Transverse colon (tissue), 4 donors: ENCODE data around the gene DMGDH. TPM values are rescaled to one million over a fixed set of nuclear protein-coding genes. Genes with fewer than 3 reads are reported as not detected.
A peak's percentile ranks its signal among the peaks of the same experiment; 100 is the strongest.

ENCODE experiments used
- DNase-seq: peaks from one replicate; pipeline ENCODE4 v3.0.0-alpha.2; 2019
- H3K27ac ChIP-seq, 4 donors: fragments of 200-600 bp; sonication (generic); 2 replicates each; pipeline ENCODE4 v1.5.1; 2016 to 2018; ENCODE audit warnings: inconsistent platforms in 4 of 4
- H3K27me3 ChIP-seq: fragments of 200-600 bp; sonication (generic); 2 replicates; pipeline ENCODE4 v1.5.1; 2017; ENCODE audit warnings: inconsistent platforms
- H3K36me3 ChIP-seq, 4 donors: fragments of 200-600 bp; sonication (generic); 2 replicates each; pipeline ENCODE4 v1.5.1; 2017 to 2019; ENCODE audit warnings: inconsistent platforms in 4 of 4
- H3K4me1 ChIP-seq, 4 donors: fragments of 200-600 bp; sonication (generic); 2 replicates each; pipeline ENCODE4 v1.5.1; 2017 to 2020; ENCODE audit warnings: inconsistent platforms in 4 of 4
- H3K4me3 ChIP-seq, 4 donors: fragments of 200-600 bp; sonication (generic); 1 replicate in 1 of 4; 2 replicates in 3 of 4; pipeline versions ENCODE4 v1.5.1 to v1.6.1; 2017 to 2019; ENCODE audit warnings: inconsistent platforms in 4 of 4
- H3K9me3 ChIP-seq, 2 donors: fragments of 200-600 bp; sonication (generic); 2 replicates each; pipeline ENCODE4 v1.5.1; 2017 to 2019; ENCODE audit warnings: inconsistent platforms in 2 of 2
- CTCF ChIP-seq, 5 experiments: fragments of 200-600 bp in 3 of 5; fragments of 450-650 bp in 2 of 5; sonication (generic) in 3 of 5; IDR thresholded peaks; 1 replicate in 2 of 5; 2 replicates in 3 of 5; pipeline ENCODE4 v1.5.1; 2016 to 2017; ENCODE audit warnings: antibody characterized with exemption in 5 of 5, inconsistent platforms in 3 of 5, mild to moderate bottlenecking in 2 of 5, moderate library complexity in 1 of 5
- EP300 ChIP-seq: sonication (generic); formaldehyde crosslinking; IDR thresholded peaks from one replicate; pipeline ENCODE4 v1.6.1; 2017; ENCODE audit warnings: antibody characterized with exemption, low read depth
- POLR2A ChIP-seq: fragments of 450-650 bp; IDR thresholded peaks from one replicate; pipeline ENCODE4 v1.6.1; 2016; ENCODE audit warnings: antibody characterized with exemption, mild to moderate bottlenecking, moderate library complexity
- POLR2AphosphoS5 ChIP-seq, 3 donors: sonication (generic); formaldehyde crosslinking; IDR thresholded peaks; one replicate each; pipeline ENCODE4 v1.6.1; 2016; ENCODE audit warnings: antibody characterized with exemption in 3 of 3
- WGBS, 2 donors: methylation state at CpG; one replicate each; pipeline ENCODE4 v1.1.5; 2018; ENCODE audit warnings: low coverage in 1 of 2; 5-methylcytosine and 5-hydroxymethylcytosine counted together
- in situ Hi-C, 4 donors: fragments of 200-750 bp; cut with MboI; loops; one replicate each; pipeline versions ENCODE4 v1.15.0 to v1.15.1; 2017; ENCODE audit warnings: low sequenced_read_pairs in 3 of 4, low pct_ligation_motif_present in 1 of 4, low pct_unique_long_range_greater_than_20kb in 1 of 4
- intact Hi-C: fragments of 100-400 bp; cut with DNase I; formaldehyde crosslinking; loops from one replicate; pipeline ENCODE4 v1.15.1; 2023; ENCODE audit warnings: low total_unique reads
- total RNA-seq, 4 donors: library from RNA; depleted of rRNA; stranded (reverse); fragments of >200 nt; gene quantifications; one replicate each; pipeline ENCODE4 v1.1.0, GENCODE V29; 2016

The DMGDH gene
- total RNA-seq, 4 donors from 2014 or later, result 0.41 to 2.7 TPM; not detected in 2

GRCh38 chr5:79109527-79110492, 40.3 kb upstream of the DMGDH start:
- intact Hi-C loops (no loop called here), in situ Hi-C loops (no loop called here)
- H3K4me1 ChIP-seq, result peaks cover 0 to 15% (median 8%) of the 10 kb centered on the region in 4 donors
- TF ChIP-seq CTCF (IDR thresholded peaks at IDR 0.05) (peak in 4 of 5 experiments; percentile 12 to 36 (median 26)), EP300 (no peak), POLR2A (no peak)
- peaks cover 53% of the 10 kb centered on the region for H3K27me3 ChIP-seq
- no peak overlapping the region for H3K27ac ChIP-seq
- no peaks in the 10 kb centered on the region for H3K36me3 ChIP-seq
- no peaks in the 10 kb centered on the region for H3K9me3 ChIP-seq
- DNase-seq, result no peak
- no peak overlapping the region for H3K4me3 ChIP-seq
- WGBS, 2 donors, result 58 to 60% methylated on average over 12 to 15 of the region's 15 CpGs

- in situ Hi-C loops, result no loop called here
- Histone ChIP-seq H3K4me3 (no peak overlapping the region), H3K27me3 (peaks cover 45% of the 10 kb centered on the region), H3K36me3 (no peaks in the 10 kb centered on the region), H3K9me3 (no peaks in the 10 kb centered on the region), H3K27ac (no peak overlapping the region), H3K4me1 (peaks cover 0 to 15% (median 8%) of the 10 kb centered on the region in 4 donors)
- no peak for DNase-seq
- TF ChIP-seq POLR2AphosphoS5 (IDR thresholded peaks at IDR 0.05) (no peak), POLR2A (no peak), CTCF (IDR thresholded peaks at IDR 0.05) (no peak), EP300 (no peak)
- intact Hi-C loops, result no loop called here
- 68 to 83% methylated on average over 1 to 8 of the region's 8 CpGs for WGBS, 2 donors
These were observed 39.3 kb upstream of the DMGDH start for GRCh38 chr5:79108792-79109191.

- Histone ChIP-seq H3K36me3 (no peaks in the 10 kb centered on the region), H3K27ac (no peak overlapping the region), H3K4me1 (peaks cover 0 to 15% (median 8%) of the 10 kb centered on the region in 4 donors), H3K4me3 (no peak overlapping the region), H3K9me3 (no peaks in the 10 kb centered on the region), H3K27me3 (peaks cover 38% of the 10 kb centered on the region)
- TF ChIP-seq EP300 (no peak), CTCF (IDR thresholded peaks at IDR 0.05) (no peak), POLR2A (no peak), POLR2AphosphoS5 (IDR thresholded peaks at IDR 0.05) (no peak)
- in situ Hi-C loops (no loop called here), intact Hi-C loops (no loop called here)
- WGBS, 2 donors, result 54 to 59% methylated on average over 3 of the region's 3 CpGs
- no peak for DNase-seq
These were observed 38.6 kb upstream of the DMGDH start for GRCh38 chr5:79108086-79108485.

GRCh38 chr5:79107020-79107796, 37.7 kb upstream of the DMGDH start:
- Histone ChIP-seq H3K9me3 (no peaks in the 10 kb centered on the region), H3K4me1 (peaks cover 0 to 12% (median 6%) of the 10 kb centered on the region in 4 donors), H3K4me3 (no peak overlapping the region), H3K27me3 (peaks cover 30% of the 10 kb centered on the region), H3K36me3 (no peaks in the 10 kb centered on the region), H3K27ac (no peak overlapping the region)
- DNase-seq, result no peak
- whole genome bisulfite sequencing, 2 donors, result 65 to 68% methylated on average over 6 to 7 of the region's 7 CpGs
- no peak for TF ChIP-seq POLR2A
- TF ChIP-seq POLR2AphosphoS5 (IDR thresholded peaks at IDR 0.05), result no peak
- TF ChIP-seq CTCF (IDR thresholded peaks at IDR 0.05), result no peak
- TF ChIP-seq EP300, result no peak
- in situ Hi-C loops, result no loop called here
- intact Hi-C loops, result no loop called here
